ENCODE measurements around the gene EIF2S3. TPM values are rescaled to one million over a fixed set of nuclear protein-coding genes. Genes with fewer than 3 reads are reported as not detected.

Gene EIF2S3
- total and polyA plus RNA-seq, 2 of the 13 experiments (the other 11 are each of a cell fraction or from before 2014, with no cell fraction given), result 61.0 to 183 TPM

DNA sequence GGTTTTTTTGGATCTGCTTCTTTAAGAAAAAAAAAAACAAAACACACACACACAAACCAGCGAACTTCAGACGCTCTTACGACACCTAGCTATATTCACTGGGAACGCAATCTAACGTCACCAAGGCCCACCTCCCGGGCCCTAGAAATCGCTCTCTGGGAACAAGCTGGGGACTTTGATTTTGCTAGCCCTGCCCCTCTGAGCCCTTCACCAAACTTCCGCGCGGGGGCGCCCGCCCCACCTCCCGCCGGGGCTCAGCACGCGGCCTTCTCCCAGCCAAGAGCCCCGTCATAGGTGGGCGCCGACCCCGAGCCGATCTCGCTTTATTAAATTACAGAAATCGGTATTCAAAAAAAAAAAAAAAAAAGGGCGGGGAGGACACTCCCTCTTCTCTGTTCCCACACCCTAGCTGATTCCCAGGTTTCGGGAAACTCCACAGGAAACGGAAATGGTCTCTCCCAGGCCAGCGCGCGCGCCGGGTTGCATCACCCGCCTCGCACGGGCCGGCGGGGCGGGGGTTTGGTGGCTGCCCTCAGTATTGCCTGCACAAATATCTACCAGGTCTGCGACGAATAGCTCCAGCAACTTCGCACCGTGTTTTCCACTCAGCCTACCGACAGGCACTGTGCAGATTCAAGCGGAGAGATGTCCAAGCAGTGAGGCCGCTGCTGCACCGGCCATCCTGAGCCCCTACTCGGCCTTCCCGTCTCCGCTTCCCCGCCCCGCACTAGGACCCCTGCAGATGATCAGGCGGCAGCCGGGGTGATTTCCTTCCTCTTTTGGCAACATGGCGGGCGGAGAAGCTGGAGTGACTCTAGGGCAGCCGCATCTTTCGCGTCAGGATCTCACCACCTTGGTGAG lies at the start of gene EIF2S3 (continued):
- TF ChIP-seq, protein P1, sequence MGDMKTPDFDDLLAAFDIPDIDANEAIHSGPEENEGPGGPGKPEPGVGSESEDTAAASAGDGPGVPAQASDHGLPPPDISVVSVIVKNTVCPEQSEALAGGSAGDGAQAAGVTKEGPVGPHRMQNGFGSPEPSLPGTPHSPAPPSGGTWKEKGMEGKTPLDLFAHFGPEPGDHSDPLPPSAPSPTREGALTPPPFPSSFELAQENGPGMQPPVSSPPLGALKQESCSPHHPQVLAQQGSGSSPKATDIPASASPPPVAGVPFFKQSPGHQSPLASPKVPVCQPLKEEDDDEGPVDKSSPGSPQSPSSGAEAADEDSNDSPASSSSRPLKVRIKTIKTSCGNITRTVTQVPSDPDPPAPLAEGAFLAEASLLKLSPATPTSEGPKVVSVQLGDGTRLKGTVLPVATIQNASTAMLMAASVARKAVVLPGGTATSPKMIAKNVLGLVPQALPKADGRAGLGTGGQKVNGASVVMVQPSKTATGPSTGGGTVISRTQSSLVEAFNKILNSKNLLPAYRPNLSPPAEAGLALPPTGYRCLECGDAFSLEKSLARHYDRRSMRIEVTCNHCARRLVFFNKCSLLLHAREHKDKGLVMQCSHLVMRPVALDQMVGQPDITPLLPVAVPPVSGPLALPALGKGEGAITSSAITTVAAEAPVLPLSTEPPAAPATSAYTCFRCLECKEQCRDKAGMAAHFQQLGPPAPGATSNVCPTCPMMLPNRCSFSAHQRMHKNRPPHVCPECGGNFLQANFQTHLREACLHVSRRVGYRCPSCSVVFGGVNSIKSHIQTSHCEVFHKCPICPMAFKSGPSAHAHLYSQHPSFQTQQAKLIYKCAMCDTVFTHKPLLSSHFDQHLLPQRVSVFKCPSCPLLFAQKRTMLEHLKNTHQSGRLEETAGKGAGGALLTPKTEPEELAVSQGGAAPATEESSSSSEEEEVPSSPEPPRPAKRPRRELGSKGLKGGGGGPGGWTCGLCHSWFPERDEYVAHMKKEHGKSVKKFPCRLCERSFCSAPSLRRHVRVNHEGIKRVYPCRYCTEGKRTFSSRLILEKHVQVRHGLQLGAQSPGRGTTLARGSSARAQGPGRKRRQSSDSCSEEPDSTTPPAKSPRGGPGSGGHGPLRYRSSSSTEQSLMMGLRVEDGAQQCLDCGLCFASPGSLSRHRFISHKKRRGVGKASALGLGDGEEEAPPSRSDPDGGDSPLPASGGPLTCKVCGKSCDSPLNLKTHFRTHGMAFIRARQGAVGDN (CRISPR knock-in tag; IDR thresholded peaks at IDR 0.05), result peak; percentile 70
- TF ChIP-seq ZNF44 (CRISPR knock-in tag; IDR thresholded peaks at IDR 0.05), result 0 out of 2 replicates have a peak, but pooled peaks have one; percentile 29
- no peak for TF ChIP-seq ZNF24 (IDR thresholded peaks at IDR 0.05)
- TF ChIP-seq ZNF792 (CRISPR knock-in tag; IDR thresholded peaks at IDR 0.05), result peak; percentile 7; the same call in 1 of the 2 replicates
- TF ChIP-seq HNF1B (CRISPR knock-in tag; IDR thresholded peaks at IDR 0.05), result 0 out of 2 replicates have a peak, but pooled peaks have one; percentile 31
- TF ChIP-seq GATAD1 (CRISPR knock-in tag; IDR thresholded peaks at IDR 0.05), result peak; percentile 75
- peak; percentile 57; the same call in 1 of the 2 replicates for TF ChIP-seq HOXA3 (CRISPR knock-in tag; IDR thresholded peaks at IDR 0.05)
- no peak for TF ChIP-seq AFF4 (CRISPR knock-in tag; IDR thresholded peaks at IDR 0.05)
- peak; percentile 94 for TF ChIP-seq GABPB1 (CRISPR knock-in tag; IDR thresholded peaks at IDR 0.05)
- TF ChIP-seq, protein P2, sequence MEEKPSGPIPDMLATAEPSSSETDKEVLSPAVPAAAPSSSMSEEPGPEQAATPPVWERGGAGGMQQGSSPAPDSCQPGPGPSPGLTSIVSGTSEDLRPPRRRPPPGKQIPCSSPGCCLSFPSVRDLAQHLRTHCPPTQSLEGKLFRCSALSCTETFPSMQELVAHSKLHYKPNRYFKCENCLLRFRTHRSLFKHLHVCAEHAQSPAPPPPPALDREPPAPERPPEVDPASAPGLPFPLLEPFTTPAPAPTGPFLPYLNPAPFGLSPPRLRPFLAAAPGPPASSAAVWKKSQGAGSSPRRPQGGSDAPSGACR (CRISPR knock-in tag; IDR thresholded peaks at IDR 0.05), result peak; percentile 37; the same call in 1 of the 2 replicates
